Measurements from ENCODE around the gene MOGAT3. TPM values are rescaled to one million over a fixed set of nuclear protein-coding genes. Genes with fewer than 3 reads are reported as not detected.
"Not testable (repeated sequence)": the region's sequence is repeated elsewhere in the genome, so short reads cannot be mapped to it uniquely, and the experiment has no call there.

Gene MOGAT3
- total RNA-seq, 1 experiment from 2014 or later: not detected

GRCh38 chr7:101218236-101219125, 17.6 kb upstream of the MOGAT3 start:
- Histone ChIP-seq H3K4me1 (no peaks in the 10 kb centered on the region; the same call in 1 of the 2 replicates), H3K4me3 (peak overlapping the region; percentile 76), H3K27me3 (no peaks in the 10 kb centered on the region), H3K9me3 (replicated peaks) (no peaks in the 10 kb centered on the region), H3K27ac (no peak overlapping the region; the same call in 1 of the 2 replicates), H3K36me3 (peaks cover 4% of the 10 kb centered on the region; the same call in 1 of the 2 replicates)
- DNase-seq: no peak

- Histone ChIP-seq H3K4me1 (no peaks in the 10 kb centered on the region; the same call in 1 of the 2 replicates), H3K4me3 (peak within 1 kb of the TSS; percentile 76), H3K27me3 (no peaks in the 10 kb centered on the region), H3K36me3 (peaks cover 4% of the 10 kb centered on the region; the same call in 1 of the 2 replicates), H3K27ac (peak within 1 kb of the TSS; percentile 76), H3K9me3 (replicated peaks) (no peaks in the 10 kb centered on the region)
- peak; percentile 96 to 100 for DNase-seq
These were observed 16.8 kb upstream of the MOGAT3 start, which contains the start of the genes PLOD3 and ZNHIT1 for GRCh38 chr7:101217388-101218235. PLOD3 (minus strand) TSS chr7:101217581; CDS start chr7:101217274, 307 bp downstream. ZNHIT1 (plus strand) TSS chr7:101218165; CDS start chr7:101218196, 31 bp downstream.

- peak overlapping the region; percentile 76 for H3K4me3 ChIP-seq
- peak in 1 of 2 experiments; percentile 39 for DNase-seq
- peaks cover 4% of the 10 kb centered on the region; the same call in 1 of the 2 replicates for H3K36me3 ChIP-seq
These were observed 16.1 kb upstream of the MOGAT3 start for GRCh38 chr7:101216860-101217387.

GRCh38 chr7:101216001-101216859, 15.4 kb upstream of the MOGAT3 start:
- peak in 1 of 2 experiments; percentile 28 for DNase-seq
- peaks cover 7% of the 10 kb centered on the region for H3K36me3 ChIP-seq
- no peaks in the 10 kb centered on the region for H3K27me3 ChIP-seq
- peak overlapping the region; percentile 76 for H3K27ac ChIP-seq
- no peaks in the 10 kb centered on the region for H3K9me3 ChIP-seq (replicated peaks)
- H3K4me3 ChIP-seq: peak overlapping the region; percentile 76
- no peaks in the 10 kb centered on the region; the same call in 1 of the 2 replicates for H3K4me1 ChIP-seq

More at GRCh38 chr7:101216860-101217387, 16.1 kb upstream of the MOGAT3 start:
- Histone ChIP-seq H3K27me3 (no peaks in the 10 kb centered on the region), H3K4me1 (no peaks in the 10 kb centered on the region; the same call in 1 of the 2 replicates), H3K27ac (peak overlapping the region; percentile 76), H3K9me3 (replicated peaks) (no peaks in the 10 kb centered on the region)

- no peaks in the 10 kb centered on the region; the same call in 1 of the 2 replicates for H3K4me1 ChIP-seq
- H3K27me3 ChIP-seq: no peaks in the 10 kb centered on the region
- H3K9me3 ChIP-seq (replicated peaks): no peaks in the 10 kb centered on the region
- H3K36me3 ChIP-seq: peaks cover 14% of the 10 kb centered on the region
- DNase-seq: no peak
- no peak overlapping the region for H3K27ac ChIP-seq
- no peak overlapping the region for H3K4me3 ChIP-seq
These were observed 11.2 kb upstream of the MOGAT3 start for GRCh38 chr7:101212014-101212413.

- Histone ChIP-seq H3K36me3 (peaks cover 14% of the 10 kb centered on the region), H3K27ac (no peak overlapping the region), H3K27me3 (no peaks in the 10 kb centered on the region), H3K4me1 (no peaks in the 10 kb centered on the region; the same call in 1 of the 2 replicates), H3K9me3 (replicated peaks) (no peaks in the 10 kb centered on the region), H3K4me3 (no peak overlapping the region)
- no peak for DNase-seq
These were observed 10.7 kb upstream of the MOGAT3 start for GRCh38 chr7:101211501-101211900.

- Histone ChIP-seq H3K4me1 (no peaks in the 10 kb centered on the region), H3K4me3 (no peak overlapping the region), H3K27ac (no peak overlapping the region), H3K9me3 (replicated peaks) (no peaks in the 10 kb centered on the region), H3K27me3 (no peaks in the 10 kb centered on the region), H3K36me3 (peaks cover 19% of the 10 kb centered on the region)
- no peak for DNase-seq
These were observed 9.3 kb upstream of the MOGAT3 start for GRCh38 chr7:101210143-101210542.

GRCh38 chr7:101208794-101209193, 8.0 kb upstream of the MOGAT3 start:
- Histone ChIP-seq H3K9me3 (replicated peaks) (no peaks in the 10 kb centered on the region), H3K36me3 (peaks cover 15% of the 10 kb centered on the region), H3K27me3 (no peaks in the 10 kb centered on the region), H3K4me1 (no peaks in the 10 kb centered on the region), H3K4me3 (no peak overlapping the region), H3K27ac (no peak overlapping the region)
- no peak for DNase-seq

- no peak overlapping the region for H3K27ac ChIP-seq
- H3K4me3 ChIP-seq: no peak overlapping the region
- no peaks in the 10 kb centered on the region for H3K4me1 ChIP-seq
- no peaks in the 10 kb centered on the region for H3K9me3 ChIP-seq (replicated peaks)
- peaks cover under 1% of the 10 kb centered on the region; the same call in 1 of the 2 replicates for H3K27me3 ChIP-seq
- DNase-seq: no peak
- peaks cover 15% of the 10 kb centered on the region for H3K36me3 ChIP-seq
These were observed 6.6 kb upstream of the MOGAT3 start for GRCh38 chr7:101207459-101207858.

GRCh38 chr7:101206665-101207042, 5.8 kb upstream of the MOGAT3 start:
- H3K4me3 ChIP-seq: no peak overlapping the region
- H3K36me3 ChIP-seq: peaks cover 15% of the 10 kb centered on the region
- no peak for DNase-seq
- H3K27ac ChIP-seq: no peak overlapping the region
- no peaks in the 10 kb centered on the region for H3K4me1 ChIP-seq
- H3K27me3 ChIP-seq: peaks cover 7% of the 10 kb centered on the region; the same call in 1 of the 2 replicates
- no peaks in the 10 kb centered on the region for H3K9me3 ChIP-seq (replicated peaks)

- Histone ChIP-seq H3K27ac (no peak overlapping the region), H3K27me3 (peaks cover 8% of the 10 kb centered on the region; the same call in 1 of the 2 replicates), H3K4me1 (no peaks in the 10 kb centered on the region), H3K4me3 (no peak overlapping the region), H3K9me3 (replicated peaks) (no peaks in the 10 kb centered on the region), H3K36me3 (peaks cover 12% of the 10 kb centered on the region; the same call in 1 of the 2 replicates)
- DNase-seq: no peak
These were observed 5.2 kb upstream of the MOGAT3 start for GRCh38 chr7:101205901-101206664.

GRCh38 chr7:101203740-101204738, 3.2 kb upstream of the MOGAT3 start:
- DNase-seq, H3K36me3 ChIP-seq: not testable (repeated sequence)

More at GRCh38 chr7:101203740-101204738, 3.2 kb upstream of the MOGAT3 start:
- not testable (repeated sequence) for H3K4me3 ChIP-seq; H3K27ac ChIP-seq; H3K9me3 ChIP-seq (replicated peaks); H3K4me1 ChIP-seq
- H3K27me3 ChIP-seq: peaks cover 13% of the 10 kb centered on the region; the same call in 1 of the 2 replicates

All from SJCRH30 (cell line).